H9 (cell line): ENCODE results near the gene SERPINB13. TPM values are rescaled to one million over a fixed set of nuclear protein-coding genes. Genes with fewer than 3 reads are reported as not detected.

ENCODE experiments used
- DNase-seq: peaks from one replicate; pipeline ENCODE4 v3.0.0-alpha.2; 2017
- H2AFZ ChIP-seq: one replicate; pipeline ENCODE4 v1.6.1; 2013; ENCODE audit warnings: mild to moderate bottlenecking, low read length, control low read depth, moderate library complexity
- H2AK5ac ChIP-seq: 2 replicates; pipeline ENCODE4 v1.6.1; 2013; ENCODE audit warnings: low read length, control low read depth, mixed read lengths; ENCODE audit not compliant: insufficient read length
- H2BK120ac ChIP-seq: one replicate; pipeline ENCODE4 v1.6.1; 2013; ENCODE audit warnings: low read depth, mild to moderate bottlenecking, low read length, control low read depth, inconsistent platforms; ENCODE audit not compliant: poor library complexity, severe bottlenecking
- H2BK12ac ChIP-seq: 2 replicates; pipeline ENCODE4 v1.6.1; 2013; ENCODE audit warnings: low read length, control low read depth, mixed read lengths, low read depth; ENCODE audit not compliant: insufficient read length
- H2BK15ac ChIP-seq: 2 replicates; pipeline ENCODE4 v1.6.1; 2013; ENCODE audit warnings: low read depth, low read length, control low read depth
- H2BK20ac ChIP-seq: one replicate; pipeline ENCODE4 v1.6.1; 2013; ENCODE audit warnings: low read depth, mild to moderate bottlenecking, low read length, control low read depth, inconsistent platforms; ENCODE audit not compliant: poor library complexity, severe bottlenecking
- H2BK5ac ChIP-seq: 2 replicates; pipeline ENCODE4 v1.6.1; 2013; ENCODE audit warnings: low read length, control low read depth, mixed read lengths; ENCODE audit not compliant: insufficient read length
- H3K14ac ChIP-seq: 2 replicates; pipeline ENCODE4 v1.6.1; 2013; ENCODE audit warnings: low read length, control low read depth; ENCODE audit not compliant: insufficient read depth
- H3K18ac ChIP-seq: 2 replicates; pipeline ENCODE4 v1.6.1; 2013; ENCODE audit warnings: low read depth, mild to moderate bottlenecking, mixed read lengths, low read length, control low read depth; ENCODE audit not compliant: insufficient read length
- H3K23ac ChIP-seq: 2 replicates; pipeline ENCODE4 v1.6.1; 2013; ENCODE audit warnings: low read length, control low read depth, mixed read lengths, low read depth; ENCODE audit not compliant: insufficient read length
- H3K23me2 ChIP-seq: 2 replicates; pipeline ENCODE4 v1.6.1; 2013; ENCODE audit warnings: low read depth, mild to moderate bottlenecking, mixed read lengths, low read length, control low read depth; ENCODE audit not compliant: insufficient read length, poor library complexity, severe bottlenecking
- H3K27ac ChIP-seq: 2 replicates; pipeline ENCODE4 v1.5.1; 2013; ENCODE audit warnings: low read length, control low read depth, mixed read lengths, low read depth; ENCODE audit not compliant: insufficient read length
- H3K27me3 ChIP-seq: 2 replicates; pipeline ENCODE4 v1.6.1; 2013; ENCODE audit warnings: low read length, control low read depth, inconsistent platforms; ENCODE audit not compliant: insufficient read depth
- H3K4ac ChIP-seq: 2 replicates; pipeline ENCODE4 v1.6.1; 2013; ENCODE audit warnings: low read depth, mild to moderate bottlenecking, control low read depth, inconsistent platforms, low read length, moderate library complexity
- H3K4me1 ChIP-seq: 2 replicates; pipeline ENCODE4 v1.6.1; 2013; ENCODE audit warnings: low read length, control low read depth, inconsistent platforms; ENCODE audit not compliant: insufficient read depth
- H3K4me2 ChIP-seq: 2 replicates; pipeline ENCODE4 v1.6.1; 2013; ENCODE audit warnings: low read length, control low read depth, mixed read lengths; ENCODE audit not compliant: insufficient read length, insufficient read depth
- H3K56ac ChIP-seq: 2 replicates; pipeline ENCODE4 v1.6.1; 2013; ENCODE audit warnings: low read depth, mild to moderate bottlenecking, mixed read lengths, low read length, control low read depth; ENCODE audit not compliant: insufficient read length
- H3K79me1 ChIP-seq: 2 replicates; pipeline ENCODE4 v1.6.1; 2013; ENCODE audit warnings: low read depth, mild to moderate bottlenecking, moderate library complexity, low read length, control low read depth, inconsistent platforms; ENCODE audit not compliant: insufficient read depth, poor library complexity, severe bottlenecking
- H3K79me2 ChIP-seq: 2 replicates; pipeline ENCODE4 v1.6.1; 2013; ENCODE audit warnings: low read length, control low read depth, inconsistent platforms; ENCODE audit not compliant: insufficient read depth
- H3K9ac ChIP-seq: 2 replicates; pipeline ENCODE4 v1.6.1; 2013; ENCODE audit warnings: low read length, control low read depth, mixed read lengths; ENCODE audit not compliant: insufficient read length; ENCODE audit errors: extremely low read depth
- H3K9me3 ChIP-seq: one replicate; pipeline ENCODE4 v1.6.1; 2013; ENCODE audit warnings: low read depth, low read length, inconsistent platforms; ENCODE audit not compliant: control insufficient read depth
- H3T11ph ChIP-seq: one replicate; pipeline ENCODE4 v1.6.1; 2013; ENCODE audit warnings: mild to moderate bottlenecking, low read length, control low read depth, inconsistent platforms
- H4K20me1 ChIP-seq: one replicate; pipeline ENCODE4 v1.6.1; 2013; ENCODE audit not compliant: control insufficient read depth, insufficient read length, insufficient read depth
- H4K5ac ChIP-seq: 2 replicates; pipeline ENCODE4 v1.6.1; 2013; ENCODE audit warnings: low read depth, mild to moderate bottlenecking, mixed read lengths, low read length, control low read depth; ENCODE audit not compliant: insufficient read length
- H4K8ac ChIP-seq: replicated peaks from 2 replicates; pipeline ENCODE4 v1.6.1; 2013; ENCODE audit warnings: low read length, control low read depth, mixed read lengths, low read depth; ENCODE audit not compliant: insufficient read length
- H4K91ac ChIP-seq: 2 replicates; pipeline ENCODE4 v1.6.1; 2013; ENCODE audit warnings: low read depth, mild to moderate bottlenecking, moderate library complexity, mixed read lengths, low read length, control low read depth; ENCODE audit not compliant: insufficient read length
- H3K27ac Mint-ChIP-seq, 3 experiments: 2 replicates in 2 of 3; 3 replicates in 1 of 3; pipeline ENCODE4 v1.8.0; 2020 to 2021; ENCODE audit warnings: mixed read lengths in 3 of 3, mild to moderate bottlenecking in 1 of 3, moderate library complexity in 1 of 3
- H3K27me3 Mint-ChIP-seq: 2 replicates; pipeline ENCODE4 v1.8.0; 2021; ENCODE audit warnings: low read depth, mild to moderate bottlenecking, moderate library complexity, mixed read lengths
- H3K36me3 Mint-ChIP-seq, 3 experiments: 2 replicates in 2 of 3; 3 replicates in 1 of 3; pipeline ENCODE4 v1.8.0; 2020 to 2021; ENCODE audit warnings: low read depth in 3 of 3, mixed read lengths in 3 of 3; ENCODE audit not compliant: insufficient read depth in 1 of 3
- H3K4me1 Mint-ChIP-seq, 2 experiments: 2 replicates each; pipeline ENCODE4 v1.8.0; 2020; ENCODE audit warnings: mixed read lengths in 2 of 2
- H3K4me3 Mint-ChIP-seq, 2 experiments: 2 replicates in 1 of 2; 3 replicates in 1 of 2; pipeline ENCODE4 v1.8.0; 2020 to 2021; ENCODE audit warnings: mild to moderate bottlenecking in 2 of 2, mixed read lengths in 2 of 2, moderate library complexity in 1 of 2
- H3K9me3 Mint-ChIP-seq, 2 experiments: 2 replicates in 1 of 2; 3 replicates in 1 of 2; pipeline ENCODE4 v1.8.0; 2020; ENCODE audit warnings: mild to moderate bottlenecking in 2 of 2, mixed read lengths in 2 of 2, moderate library complexity in 1 of 2
- WGBS: extraction: QIAGEN DNeasy Blood & Tissue Kit; methylation state at CpG from one replicate; pipeline ENCODE4 v1.1.7; 2013; ENCODE audit warnings: missing lambda C conversion rate, low lambda C conversion rate, mixed read lengths; ENCODE audit not compliant: insufficient read length; ENCODE audit errors: extremely low coverage; 5-methylcytosine and 5-hydroxymethylcytosine counted together
- total RNA-seq: library from RNA; stranded (reverse); gene quantifications from 2 replicates; pipeline ENCODE4 v1.2.1, GENCODE V29; 2021
- TF ChIP-seq, protein P1 (sequence below): fragments of 200-600 bp; sonication (generic); conservative IDR thresholded peaks from 3 replicates; pipeline ENCODE4 v1.8.0; 2021; ENCODE audit warnings: antibody characterized with exemption, mild to moderate bottlenecking

SERPINB13 gene
- total RNA-seq, 1 experiment from 2014 or later: not detected

DNA sequence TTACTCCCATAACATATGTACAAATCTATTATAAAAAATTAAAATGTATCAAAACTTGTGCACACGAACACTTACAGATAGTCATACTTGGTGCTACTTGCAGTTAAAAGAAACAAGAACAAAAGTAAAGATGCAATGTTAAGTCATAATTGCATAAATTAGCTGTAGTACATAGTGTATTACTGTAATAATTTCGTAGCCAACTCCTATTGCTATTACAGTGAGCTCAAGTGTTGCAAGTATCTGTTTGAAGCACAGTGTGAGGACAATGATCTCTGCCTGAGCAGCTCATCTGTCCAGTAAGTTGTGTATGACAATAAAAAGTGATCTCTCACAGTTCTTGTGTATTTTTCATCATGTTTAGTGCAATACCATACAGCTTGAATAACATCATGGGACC is 7.5 kb upstream of the SERPINB13 start:
- Histone ChIP-seq H2AK5ac (no peak overlapping the region), H3T11ph (no peak overlapping the region), H4K8ac (no peak overlapping the region), H3K9ac (no peak overlapping the region), H2BK20ac (no peak overlapping the region), H3K18ac (no peak overlapping the region), H2BK12ac (no peak overlapping the region), H3K4ac (no peak overlapping the region), H2AFZ (no peak overlapping the region), H3K56ac (no peak overlapping the region), H2BK5ac (no peak overlapping the region), H3K14ac (no peak overlapping the region), H4K5ac (no peak overlapping the region), H4K91ac (no peak overlapping the region), H3K4me1 (no peaks in the 10 kb centered on the region), H3K79me2 (no peaks in the 10 kb centered on the region), H4K20me1 (no peaks in the 10 kb centered on the region), H3K4me2 (no peak overlapping the region), H3K27ac (no peak overlapping the region), H3K23me2 (no peaks in the 10 kb centered on the region), H2BK120ac (no peak overlapping the region), H3K9me3 (no peaks in the 10 kb centered on the region), H3K27me3 (no peaks in the 10 kb centered on the region), H3K79me1 (no peaks in the 10 kb centered on the region), H2BK15ac (no peak overlapping the region), H3K23ac (no peak overlapping the region)
- no peak for DNase-seq
- Mint-ChIP-seq H3K36me3 (no peaks in the 10 kb centered on the region), H3K4me3 (no peak overlapping the region), H3K27me3 (no peaks in the 10 kb centered on the region; the same call in 1 of the 2 replicates), H3K4me1 (peaks cover 0 to 5% of the 10 kb centered on the region in 2 experiments; a peak in 2 of 4 replicates), H3K9me3 (no peaks in the 10 kb centered on the region; a peak in 1 of 5 replicates), H3K27ac (no peak overlapping the region)
- no CpG with 5 or more reads among the region's 2 CpGs for WGBS
- TF ChIP-seq, protein P1, sequence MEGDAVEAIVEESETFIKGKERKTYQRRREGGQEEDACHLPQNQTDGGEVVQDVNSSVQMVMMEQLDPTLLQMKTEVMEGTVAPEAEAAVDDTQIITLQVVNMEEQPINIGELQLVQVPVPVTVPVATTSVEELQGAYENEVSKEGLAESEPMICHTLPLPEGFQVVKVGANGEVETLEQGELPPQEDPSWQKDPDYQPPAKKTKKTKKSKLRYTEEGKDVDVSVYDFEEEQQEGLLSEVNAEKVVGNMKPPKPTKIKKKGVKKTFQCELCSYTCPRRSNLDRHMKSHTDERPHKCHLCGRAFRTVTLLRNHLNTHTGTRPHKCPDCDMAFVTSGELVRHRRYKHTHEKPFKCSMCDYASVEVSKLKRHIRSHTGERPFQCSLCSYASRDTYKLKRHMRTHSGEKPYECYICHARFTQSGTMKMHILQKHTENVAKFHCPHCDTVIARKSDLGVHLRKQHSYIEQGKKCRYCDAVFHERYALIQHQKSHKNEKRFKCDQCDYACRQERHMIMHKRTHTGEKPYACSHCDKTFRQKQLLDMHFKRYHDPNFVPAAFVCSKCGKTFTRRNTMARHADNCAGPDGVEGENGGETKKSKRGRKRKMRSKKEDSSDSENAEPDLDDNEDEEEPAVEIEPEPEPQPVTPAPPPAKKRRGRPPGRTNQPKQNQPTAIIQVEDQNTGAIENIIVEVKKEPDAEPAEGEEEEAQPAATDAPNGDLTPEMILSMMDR: no peak
